ENCODE data around the gene FGF18.
"Not testable (repeated sequence)": the region's sequence is repeated elsewhere in the genome, so short reads cannot be mapped to it uniquely, and the experiment has no call there.

The FGF18 gene

DNA sequence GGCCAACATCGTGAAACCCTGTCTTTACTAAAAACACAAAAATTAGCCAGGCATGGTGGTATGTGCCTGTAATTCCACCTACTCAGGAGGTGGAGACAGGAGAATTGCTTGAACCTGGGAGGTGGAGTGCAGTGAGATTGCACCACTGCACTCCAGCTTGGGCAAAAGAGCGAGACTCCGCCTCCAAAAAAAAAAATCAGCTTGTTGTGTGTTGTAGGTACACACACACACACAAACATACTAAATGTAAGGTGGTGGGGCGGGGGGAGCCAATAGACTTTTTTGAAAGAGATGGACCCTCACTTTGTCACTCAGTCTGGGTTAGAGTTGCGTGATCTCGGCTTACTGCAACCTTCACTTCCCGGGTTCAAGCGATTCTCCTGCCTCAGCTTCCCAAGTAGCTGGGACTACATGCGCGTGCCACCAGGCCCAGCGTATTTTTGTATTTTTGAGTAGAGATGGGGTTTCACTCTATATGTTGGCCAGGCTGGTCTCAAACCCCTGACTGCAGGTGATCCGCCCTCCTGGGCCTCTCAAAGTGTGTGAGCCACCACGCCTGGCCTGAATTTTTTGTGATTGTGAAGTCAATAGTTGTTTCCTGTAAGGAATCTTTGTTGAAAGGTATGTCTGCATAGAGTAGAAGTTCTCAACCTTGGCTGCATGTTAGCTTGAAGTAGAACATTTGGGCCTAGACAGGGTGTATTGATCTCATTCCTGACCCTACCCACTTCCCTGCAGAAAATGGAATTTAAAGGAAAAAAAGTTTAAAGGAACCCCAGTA, 18.1 kb upstream of the FGF18 start:
- no peak for DNase-seq

DNA sequence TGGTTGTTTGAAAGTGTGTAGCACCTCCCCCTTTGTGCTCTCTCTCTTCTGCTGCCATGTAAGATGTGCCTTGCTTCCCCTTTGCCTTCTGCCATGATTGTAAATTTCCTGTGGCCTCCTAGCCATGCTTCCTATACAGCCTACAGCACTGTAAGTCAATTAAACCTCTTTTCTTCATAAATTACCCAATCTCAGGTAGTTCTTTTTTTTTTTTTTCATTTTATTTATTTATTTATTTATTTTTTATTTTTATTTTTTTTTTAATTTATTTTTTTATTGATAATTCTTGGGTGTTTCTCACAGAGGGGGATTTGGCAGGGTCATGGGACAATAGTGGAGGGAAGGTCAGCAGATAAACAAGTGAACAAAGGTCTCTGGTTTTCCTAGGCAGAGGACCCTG, 16.7 kb upstream of the FGF18 start:
- DNase-seq, result not testable (repeated sequence)

DNA sequence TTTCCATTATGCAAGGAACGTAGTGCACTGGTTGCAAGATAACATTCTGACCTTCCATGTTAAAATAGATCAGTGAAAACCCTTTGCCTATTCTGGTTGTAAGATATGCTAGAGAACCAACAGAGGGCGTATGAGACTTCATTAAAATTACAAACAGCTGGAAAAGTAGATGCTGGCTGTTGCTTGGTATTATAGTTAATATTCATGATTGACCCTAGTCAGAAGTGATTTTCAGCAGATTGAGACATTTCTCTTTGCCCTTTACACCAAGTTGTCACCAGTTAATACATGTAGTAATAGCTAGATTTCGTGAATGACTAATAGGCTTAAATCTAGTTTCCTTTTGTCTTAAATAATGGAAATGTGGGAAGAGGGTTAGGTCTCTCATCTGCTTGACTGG, 13.8 kb upstream of the FGF18 start:
- DNase-seq, result no peak

DNA sequence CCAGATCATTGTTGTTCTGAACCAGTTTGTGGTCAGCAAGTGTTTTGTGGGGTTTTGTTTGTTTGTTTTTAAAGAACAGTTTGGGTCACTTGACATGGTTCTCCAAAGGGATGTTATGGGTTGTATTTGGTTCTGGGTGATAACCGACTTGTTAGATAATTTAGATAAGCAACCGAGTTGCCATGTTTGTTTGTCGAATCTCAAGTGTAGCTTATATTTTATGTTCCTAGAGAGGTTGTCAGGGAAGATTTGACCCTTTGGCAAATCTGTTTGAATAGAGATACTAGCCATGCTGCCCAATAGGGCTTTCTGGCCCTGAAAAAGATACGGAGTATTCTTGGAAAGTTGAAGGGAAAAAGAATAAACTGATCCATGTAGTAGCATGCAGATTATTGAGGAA, 12.2 kb upstream of the FGF18 start:
- no peak for DNase-seq

DNA sequence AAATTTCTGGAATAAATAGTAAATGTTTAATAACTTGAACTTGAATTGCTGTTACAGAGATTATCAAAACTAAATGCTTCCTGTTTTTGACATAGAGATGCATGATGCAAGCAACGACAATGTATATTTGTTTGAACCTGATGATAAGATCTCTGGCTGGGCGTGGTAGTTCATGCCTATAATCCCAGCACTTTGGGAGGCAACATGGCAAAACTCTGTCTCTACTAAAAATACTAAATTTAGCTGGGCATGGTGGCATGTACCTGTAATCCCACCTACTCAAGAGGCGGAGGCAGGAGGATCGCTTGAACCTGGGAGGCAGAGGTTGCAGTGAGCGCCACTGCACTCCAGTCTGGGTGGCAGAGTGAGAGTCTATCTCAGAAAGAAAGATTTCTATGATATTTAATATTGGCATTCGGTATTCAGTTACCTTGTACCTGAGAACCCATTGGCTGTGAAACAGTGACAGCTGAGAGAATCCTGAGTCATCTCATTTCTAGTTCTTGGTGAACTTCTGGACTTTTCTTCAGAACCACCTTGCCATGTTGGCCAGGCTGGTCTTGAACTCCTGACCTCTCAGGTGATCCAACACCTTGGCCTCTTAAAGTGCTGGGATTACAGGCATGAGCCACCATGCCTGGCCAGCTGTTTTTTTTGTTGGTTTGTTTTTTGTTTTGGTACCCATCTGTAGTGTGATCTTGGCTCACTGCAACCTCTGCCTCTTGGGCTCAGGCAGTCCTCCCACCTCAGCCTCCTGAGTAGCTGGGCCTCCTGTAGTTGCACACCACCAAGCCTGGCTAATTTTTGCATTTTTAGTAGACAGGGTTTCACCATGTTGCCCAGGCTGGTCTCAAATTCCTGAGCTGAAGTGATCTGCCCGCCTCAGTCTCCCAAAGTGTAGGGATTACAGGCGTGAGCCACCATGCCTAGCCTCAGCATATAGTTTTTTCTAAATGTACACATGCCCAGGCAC, 10.0 kb upstream of the FGF18 start:
- DNase-seq, result no peak

DNA sequence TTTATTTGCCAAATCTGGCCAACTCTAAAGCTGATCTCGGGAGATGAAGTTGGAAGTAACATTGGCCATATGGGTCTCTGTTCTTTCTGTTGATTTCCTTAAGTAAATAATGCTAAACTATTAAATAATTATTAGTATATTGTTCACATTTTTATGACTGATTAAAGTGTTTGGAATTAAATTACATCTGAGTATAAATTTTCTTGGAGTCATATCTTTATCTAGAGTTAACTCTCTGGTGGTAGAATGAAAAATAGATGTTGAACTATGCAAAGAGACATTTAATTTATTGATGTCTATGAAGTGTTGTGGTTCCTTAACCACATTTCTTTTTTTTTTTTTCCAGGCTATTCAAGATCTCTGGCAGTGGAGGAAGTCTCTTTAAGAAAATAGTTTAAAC, 9.3 kb upstream of the FGF18 start:
- no peak for DNase-seq

DNA sequence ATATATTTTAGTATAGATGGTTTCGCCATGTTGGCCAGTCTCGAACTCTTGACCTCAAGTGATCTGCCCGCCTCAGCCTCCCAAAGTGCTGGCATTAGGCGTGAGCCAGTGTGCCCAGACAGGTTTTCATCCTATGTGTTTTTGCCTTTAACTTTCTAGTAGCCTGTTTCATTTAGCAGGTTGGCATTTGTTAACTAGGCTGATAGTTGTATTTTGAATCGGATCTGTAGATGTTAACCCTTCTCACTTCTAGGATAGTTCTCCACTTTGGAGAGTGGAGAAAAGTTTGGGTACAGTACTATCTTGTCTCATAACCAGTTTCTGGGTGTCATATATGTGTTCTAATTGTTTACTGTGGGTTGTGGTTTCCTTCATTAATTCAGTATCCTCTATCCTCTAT, 7.3 kb upstream of the FGF18 start:
- DNase-seq, result no peak

DNA sequence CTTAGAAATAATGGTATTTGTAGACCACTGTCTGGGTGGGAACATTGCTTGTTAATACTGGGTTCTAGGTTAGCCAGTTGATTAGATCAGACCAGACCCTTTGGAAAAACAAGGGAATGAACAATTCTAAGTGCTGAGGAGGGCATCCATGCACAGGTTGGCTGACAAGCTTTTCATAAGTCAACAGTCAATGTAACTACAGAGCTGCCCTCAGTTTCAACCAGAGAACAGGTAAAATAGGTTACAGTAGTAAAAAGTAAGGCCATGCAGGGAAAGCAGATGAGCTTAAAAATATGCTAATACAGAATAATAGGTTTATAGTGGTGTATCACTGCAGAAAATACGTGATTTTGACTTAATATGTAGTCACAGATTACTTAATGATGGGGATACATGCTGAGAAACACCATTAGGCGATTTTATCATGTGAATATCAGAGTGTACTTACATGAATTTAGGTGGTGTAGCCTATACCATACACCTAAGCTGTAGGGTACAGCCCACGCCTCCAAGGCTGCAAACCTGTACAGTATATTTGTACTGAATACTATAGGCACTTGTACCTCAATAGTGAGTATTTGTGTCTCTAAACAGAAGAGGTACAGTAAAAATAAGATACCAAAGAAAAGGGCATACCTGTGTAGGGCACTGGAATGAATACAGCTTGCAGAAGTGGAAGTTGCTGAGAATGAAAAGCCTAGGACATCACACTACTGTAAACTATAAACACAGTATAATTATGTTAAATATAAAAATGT, 6.1 kb upstream of the FGF18 start:
- no peak for DNase-seq

DNA sequence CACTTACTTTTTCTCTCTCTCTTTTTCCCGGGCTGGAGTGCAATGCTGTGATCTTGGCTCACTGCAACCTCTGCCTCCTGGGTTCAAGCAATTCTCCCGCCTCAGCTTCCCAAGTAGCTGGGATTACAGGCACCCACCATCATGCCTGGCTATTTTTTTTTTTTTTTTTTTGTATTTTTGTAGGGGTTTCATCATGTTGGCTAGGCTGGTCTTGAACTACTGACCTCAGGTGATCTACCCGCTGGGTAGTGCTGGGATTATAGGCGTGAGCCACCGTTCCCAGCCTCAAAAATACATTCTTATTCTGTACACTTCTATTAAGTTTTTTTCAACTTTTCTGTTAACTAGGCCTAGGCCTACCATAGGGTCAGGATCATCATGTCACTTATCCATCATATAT, 5.5 kb upstream of the FGF18 start:
- DNase-seq, result not testable (repeated sequence)

DNA sequence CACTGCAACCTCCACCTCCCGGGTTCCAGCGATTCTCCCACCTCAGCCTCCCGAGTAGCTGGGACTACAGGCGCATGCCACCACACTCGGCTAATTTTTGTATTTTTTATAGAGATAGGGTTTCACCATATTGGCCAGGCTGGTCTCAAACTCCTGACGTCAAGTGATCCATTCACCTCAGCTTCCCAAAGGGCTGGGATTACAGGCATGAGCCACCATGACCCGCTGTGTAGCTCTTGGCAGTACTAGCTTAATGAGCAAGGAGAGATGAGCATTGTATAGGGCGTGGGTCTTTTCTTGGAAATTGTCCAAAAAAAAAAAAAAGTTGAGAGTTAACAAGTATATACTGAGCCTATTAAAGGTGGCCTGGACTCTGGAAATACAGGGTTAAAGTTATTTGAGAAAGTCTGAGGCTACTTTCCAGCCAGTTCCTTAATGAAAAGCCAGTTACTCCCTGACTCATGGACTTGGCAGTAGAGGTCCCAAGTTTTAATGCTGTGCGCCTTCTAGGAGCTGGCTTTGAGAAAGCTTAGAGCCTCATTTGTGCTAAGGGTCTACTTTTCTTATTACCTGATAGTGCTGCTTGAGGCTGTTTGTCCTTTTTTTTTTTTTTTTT, 4.2 kb upstream of the FGF18 start:
- no peak for DNase-seq

DNA sequence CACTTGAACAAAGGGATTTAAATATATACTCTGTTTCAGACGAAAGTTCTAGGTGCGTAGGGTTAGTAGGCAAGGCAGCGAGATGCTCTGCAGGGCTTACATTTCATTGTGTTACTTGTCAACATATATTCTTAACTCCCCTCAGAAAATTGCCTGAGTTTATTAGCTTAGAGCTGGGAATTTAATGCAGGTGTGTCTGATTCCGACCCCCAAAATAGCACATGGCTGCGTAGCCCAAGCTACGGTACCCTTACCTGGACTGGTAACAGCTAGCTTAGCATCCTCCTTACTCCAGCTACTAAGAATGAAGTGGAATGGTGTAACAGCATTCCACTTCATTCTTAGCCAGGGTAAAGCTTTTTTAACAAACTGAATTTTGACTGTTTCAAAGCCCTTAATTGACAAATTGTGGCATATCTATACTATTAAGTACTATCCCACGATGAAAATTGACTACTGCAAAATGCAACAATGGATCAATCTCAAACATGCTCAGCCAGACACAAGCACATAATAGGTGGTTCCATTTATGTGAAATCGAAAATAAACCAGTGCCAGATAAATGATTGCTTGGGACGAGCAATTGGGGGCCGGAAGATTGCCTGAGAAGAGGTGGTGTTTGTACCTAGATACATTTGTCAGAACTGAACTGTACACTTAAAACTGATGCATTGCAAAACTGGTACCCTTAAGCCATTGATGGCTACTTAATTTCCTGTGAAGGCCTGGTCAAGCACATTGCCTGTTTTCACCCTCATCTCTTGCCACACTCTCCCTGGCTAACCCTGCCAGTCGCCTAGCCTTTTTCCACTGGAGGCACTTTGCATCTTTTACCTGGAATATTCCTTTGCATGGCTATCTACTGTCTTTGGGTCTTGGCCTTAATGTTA, 3.0 kb upstream of the FGF18 start:
- DNase-seq, result no peak

DNA sequence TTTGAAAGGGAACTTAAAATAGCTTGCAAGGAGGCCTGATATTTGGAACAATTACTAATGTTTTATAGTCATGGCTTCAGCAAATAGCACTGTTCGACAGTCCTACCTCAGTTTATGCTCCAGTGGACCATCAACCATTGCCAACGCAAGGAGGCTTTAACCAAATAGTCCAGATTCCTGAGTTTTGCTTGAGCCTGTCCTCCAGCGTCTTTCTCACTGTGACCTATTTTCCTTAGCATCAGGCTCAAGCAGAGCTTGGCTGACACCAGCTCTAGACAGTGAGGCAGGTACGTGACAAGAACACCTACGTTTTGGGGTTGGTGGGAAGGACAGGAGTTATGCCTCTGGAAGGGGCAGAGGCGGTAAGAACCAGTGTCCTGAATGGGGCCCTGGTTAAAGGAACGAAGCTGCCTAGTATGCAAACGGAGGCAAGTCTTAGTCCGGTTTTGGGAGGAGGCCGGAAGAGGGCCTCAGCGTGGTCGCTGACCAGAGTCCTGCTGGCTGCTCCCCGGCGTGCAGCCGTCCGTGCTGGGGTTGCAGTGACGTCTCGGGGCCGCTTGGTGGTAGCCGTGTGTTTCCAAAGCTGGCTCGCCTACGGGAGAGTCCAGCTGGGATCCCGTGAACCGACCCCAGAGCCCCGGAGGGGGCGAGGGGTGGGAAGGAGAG, 998 bp upstream of the FGF18 start:
- DNase-seq, result peak; percentile 66

DNA sequence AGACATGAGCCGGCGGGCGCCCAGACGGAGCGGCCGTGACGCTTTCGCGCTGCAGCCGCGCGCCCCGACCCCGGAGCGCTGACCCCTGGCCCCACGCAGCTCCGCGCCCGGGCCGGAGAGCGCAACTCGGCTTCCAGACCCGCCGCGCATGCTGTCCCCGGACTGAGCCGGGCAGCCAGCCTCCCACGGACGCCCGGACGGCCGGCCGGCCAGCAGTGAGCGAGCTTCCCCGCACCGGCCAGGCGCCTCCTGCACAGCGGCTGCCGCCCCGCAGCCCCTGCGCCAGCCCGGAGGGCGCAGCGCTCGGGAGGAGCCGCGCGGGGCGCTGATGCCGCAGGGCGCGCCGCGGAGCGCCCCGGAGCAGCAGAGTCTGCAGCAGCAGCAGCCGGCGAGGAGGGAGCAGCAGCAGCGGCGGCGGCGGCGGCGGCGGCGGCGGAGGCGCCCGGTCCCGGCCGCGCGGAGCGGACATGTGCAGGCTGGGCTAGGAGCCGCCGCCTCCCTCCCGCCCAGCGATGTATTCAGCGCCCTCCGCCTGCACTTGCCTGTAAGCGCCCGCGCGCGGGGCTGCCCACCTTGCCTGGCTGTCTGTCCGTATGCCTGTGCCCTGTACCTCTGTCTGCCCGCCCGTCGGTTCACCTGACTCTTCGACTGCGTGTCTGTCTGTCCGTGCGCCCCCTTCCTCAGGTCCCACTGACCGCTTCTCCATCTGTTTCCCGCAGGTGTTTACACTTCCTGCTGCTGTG, 412 bp downstream of the FGF18 start:
- DNase-seq, result peak; percentile 33

DNA sequence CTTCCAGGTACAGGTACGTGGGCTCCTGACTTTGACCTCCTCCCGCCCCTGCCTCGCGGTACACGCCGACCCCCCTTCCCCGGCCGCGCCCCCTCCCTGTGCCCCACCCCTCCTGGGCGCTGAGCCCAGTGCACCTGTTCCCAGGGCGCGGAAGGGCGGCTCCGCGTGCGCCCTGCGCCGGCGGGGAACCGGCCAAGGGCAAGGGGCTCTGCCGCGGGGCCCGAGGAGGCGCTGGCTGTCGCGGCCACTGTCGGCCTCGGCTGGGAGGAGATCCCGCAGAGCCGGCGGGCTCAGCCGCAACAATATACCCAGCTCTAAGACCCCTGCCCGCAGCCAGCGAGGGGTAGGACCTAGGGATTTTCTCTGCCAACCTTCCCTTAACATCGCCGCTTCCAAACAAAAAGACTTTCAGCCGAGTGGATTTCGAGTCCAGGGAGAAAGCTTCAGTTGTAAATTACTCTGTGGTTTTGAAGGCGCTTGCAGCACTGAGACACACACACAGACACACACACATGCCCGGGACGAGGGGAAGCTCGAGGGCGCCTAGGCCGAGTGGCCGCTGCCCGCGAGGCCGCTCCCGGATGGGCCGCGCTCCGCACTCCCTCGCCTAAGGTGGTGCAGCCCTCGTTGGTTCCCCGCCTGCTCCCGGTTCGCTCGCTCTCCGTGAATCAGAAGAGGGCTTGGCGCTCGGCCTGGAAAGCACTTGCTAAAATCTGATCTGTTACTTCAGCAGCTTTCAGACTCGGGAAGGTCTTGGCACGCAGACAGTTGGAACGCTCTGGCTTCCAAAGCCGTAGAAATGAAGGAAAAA, 1.2 kb downstream of the FGF18 start:
- DNase-seq, result no peak

DNA sequence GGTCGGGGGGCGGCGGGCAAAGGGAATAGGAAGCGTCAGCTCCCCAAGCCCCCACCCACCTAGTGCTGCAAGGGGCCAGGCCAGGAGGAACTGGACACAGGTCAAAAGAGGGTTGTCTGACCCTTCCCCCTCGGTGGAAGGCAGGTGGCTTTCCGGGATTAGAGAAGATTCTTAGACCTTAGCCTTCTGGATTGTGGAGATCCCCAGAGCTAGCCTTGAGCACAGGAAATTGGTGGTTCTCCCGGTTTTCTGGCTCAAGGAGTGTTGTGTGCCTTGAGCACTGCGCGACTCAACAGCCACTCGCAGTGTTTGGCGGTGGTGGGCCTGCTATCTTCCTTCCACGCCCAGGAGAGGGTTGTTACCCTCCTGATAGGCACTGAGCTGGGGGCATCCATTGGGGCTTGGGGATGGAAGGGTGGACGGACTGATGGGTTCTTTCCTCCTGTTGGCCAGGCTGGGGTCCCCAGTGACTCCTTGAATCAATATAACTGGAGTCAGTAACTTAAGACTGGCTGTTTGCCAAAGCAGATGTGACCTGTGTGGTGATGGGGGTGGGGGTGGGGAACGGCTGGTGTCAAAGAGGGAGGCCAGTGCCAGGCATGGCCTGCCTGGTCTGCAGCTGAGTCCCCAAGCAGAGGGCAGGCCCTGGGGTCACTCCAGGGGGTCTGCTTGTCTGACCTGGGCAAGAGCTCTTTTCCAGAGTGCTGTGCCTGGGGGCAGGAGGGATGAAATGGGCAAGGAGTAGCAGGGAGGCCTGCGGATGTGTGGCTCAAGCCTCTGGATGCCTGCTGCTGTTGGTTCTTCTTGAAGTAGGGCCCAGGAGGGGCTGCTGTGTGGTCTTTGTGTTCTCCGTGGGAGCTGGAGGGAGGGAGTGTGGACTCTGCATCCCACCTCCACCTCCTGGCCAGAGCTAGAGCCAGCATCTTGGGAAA, 2.1 kb downstream of the FGF18 start:
- no peak for DNase-seq

DNA sequence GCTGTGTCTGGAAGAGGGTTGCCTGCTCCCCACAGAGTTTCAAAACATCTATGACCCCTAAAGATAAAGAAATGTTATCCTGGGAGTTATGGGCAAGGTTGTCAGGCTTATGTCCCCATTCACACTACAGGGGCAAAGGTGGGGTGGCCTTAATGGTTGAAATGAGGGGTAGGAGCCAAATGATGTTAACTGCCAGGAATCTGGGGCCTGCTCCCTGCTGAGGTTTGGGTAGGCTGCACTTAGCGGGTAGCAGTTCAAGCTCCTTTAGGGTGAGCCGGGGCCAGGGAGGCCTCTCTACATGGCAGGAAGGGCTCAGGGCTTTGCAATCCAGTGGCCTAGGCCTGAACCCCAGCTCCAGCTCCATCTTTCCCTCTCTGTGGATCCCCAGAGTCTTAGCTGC, 3.0 kb downstream of the FGF18 start:
- no peak for DNase-seq

DNA sequence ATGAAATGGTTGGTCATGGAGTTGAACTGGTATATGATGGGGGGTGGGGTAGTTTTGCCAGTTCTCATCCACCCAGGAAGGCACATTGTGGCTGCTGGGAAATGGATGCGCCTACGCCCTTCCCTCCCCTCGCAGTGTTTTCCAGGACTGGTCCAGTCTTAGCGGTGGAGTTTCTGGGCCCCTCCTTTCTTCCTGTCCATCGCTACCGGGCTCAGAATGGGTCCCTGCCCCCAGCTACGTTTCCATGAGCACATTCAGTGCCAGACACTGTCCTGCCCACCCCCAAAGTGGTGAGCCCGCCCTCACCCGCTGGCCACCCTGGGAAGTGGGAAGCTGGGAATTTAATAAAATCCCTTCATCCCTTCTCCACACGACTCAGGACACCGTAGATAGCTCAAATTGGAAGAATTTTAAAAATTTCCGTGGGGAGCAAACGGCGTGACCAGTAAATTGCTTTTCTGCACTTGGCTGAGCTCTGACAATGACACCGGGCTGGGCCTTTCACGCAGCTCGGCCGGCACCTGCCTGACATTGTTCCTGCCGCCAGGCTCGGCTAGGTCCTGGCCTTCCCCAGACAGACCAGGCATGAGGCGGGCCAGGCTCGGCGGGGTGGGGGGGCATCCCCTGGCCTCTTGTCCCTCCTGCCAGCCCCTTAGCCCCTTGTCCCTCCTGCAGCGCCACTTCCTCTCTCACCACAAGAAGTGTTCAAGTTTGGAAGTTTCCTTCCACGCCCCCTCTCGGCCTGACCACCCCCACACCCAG, 3.6 kb downstream of the FGF18 start:
- DNase-seq, result no peak

DNA sequence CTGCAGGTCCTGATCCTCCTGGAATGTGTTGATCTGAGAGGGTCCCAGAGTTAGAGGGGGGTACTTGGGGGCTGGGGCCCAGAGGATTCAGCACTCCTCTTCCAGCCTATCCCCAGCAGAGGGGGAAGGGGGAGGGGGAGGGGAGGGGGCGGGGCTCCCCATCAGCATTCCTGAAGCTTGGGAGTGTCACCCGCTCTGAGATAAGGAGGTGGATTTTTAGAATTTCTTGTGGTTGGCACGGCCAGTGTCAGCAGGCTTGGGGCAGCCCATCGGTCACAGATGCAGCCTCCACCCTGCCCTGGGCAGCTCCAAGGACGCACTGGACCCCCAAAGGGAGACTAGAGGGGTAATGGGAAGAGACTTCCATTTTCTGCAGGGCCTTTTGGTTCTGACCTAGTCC, 5.3 kb downstream of the FGF18 start:
- DNase-seq, result no peak

All from activated CD4-positive, alpha-beta T cell treated with anti-CD3 and anti-CD28 coated beads, Interleukin-10, Interleukin-2, amounts not matched to agents 100 ng/mL and 50 ng/mL, durations not matched to agents 16 hours and 8 hours (primary cell).